ENCODE measurements around the gene EXOC3.
A peak's percentile ranks its signal among the peaks of the same experiment; 100 is the strongest.

EXOC3 gene

DNA sequence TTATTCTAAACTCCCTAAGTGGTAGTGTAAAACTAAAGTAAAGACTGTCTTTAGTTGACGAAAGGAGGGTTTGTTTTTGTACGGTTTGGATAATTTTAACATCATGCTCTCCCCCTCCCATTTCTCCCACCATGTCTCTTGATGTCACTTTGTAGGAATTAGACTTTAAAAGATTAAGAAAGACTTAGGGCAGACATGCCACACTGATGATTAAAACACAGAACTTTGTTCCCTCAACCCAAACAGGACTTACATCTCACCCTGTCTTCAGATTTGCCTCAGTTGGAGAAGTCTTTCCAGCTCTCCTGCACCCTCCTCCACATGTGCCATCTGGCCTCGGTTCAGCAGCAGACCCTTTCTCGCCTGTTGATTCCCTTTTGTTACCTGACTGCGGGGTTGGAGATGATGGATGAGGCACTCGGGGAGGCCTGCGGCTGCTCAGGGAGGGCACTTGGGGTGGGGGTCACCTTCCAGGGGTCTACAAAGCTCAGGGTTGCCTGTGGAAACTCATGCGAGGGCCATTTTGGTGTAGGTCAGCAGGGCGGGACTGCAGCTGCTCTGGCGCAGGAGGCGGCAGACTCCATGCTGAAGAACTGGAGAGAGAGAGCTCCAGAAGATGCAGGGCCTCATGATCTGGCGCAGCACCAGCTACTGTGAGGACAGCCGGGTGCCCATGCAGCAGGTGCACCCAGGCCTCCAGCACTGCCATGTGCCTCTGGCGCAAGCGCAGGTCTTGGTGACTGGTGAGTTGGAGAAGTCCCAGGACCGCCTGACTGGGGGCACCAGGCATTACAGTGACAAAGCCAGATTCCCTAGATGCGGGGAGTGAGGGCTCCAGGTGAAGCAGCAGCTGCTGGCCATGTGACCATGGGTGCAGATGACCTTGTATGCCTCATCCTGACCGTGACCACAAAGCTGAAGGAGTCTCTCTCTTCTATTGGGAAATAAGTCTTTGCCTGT lies 24.5 kb upstream of the EXOC3 start:
- no peak overlapping the region for H3K27ac Mint-ChIP-seq
- no peaks in the 10 kb centered on the region for H3K9me3 Mint-ChIP-seq
- H3K4me1 Mint-ChIP-seq: peaks cover 36% of the 10 kb centered on the region
- ATAC-seq (no peak), DNase-seq (ENCODE audit: low spot score in 2 of 2) (no peak)
- no peak overlapping the region for H3K4me3 Mint-ChIP-seq
- H3K36me3 Mint-ChIP-seq: peaks cover 23% of the 10 kb centered on the region

DNA sequence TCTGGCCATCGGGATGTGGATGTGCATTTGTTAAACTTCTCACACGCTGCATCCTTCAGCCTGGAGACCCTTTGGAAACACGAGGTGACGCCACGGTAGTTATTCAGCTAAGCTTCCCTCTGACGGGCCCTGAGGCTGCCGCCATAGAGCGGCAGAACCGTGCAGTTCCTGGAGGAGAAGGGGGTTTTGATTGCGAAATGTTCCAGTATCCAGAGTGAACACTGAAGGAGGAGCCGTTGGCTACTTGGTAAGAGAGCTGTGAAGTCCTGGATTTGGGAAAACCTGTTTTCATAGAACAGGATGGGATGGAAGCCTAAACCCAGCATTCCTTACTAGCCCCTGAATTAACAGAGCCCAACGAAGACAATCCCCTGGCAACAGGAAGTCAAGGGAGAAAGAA lies 23.0 kb upstream of the EXOC3 start:
- no peak for ATAC-seq
- Mint-ChIP-seq H3K36me3 (peaks cover 12% of the 10 kb centered on the region), H3K4me3 (no peak overlapping the region), H3K27ac (peak overlapping the region; percentile 68), H3K4me1 (peaks cover 36% of the 10 kb centered on the region), H3K9me3 (no peaks in the 10 kb centered on the region)
- DNase-seq (ENCODE audit: low spot score in 2 of 2): no peak

DNA sequence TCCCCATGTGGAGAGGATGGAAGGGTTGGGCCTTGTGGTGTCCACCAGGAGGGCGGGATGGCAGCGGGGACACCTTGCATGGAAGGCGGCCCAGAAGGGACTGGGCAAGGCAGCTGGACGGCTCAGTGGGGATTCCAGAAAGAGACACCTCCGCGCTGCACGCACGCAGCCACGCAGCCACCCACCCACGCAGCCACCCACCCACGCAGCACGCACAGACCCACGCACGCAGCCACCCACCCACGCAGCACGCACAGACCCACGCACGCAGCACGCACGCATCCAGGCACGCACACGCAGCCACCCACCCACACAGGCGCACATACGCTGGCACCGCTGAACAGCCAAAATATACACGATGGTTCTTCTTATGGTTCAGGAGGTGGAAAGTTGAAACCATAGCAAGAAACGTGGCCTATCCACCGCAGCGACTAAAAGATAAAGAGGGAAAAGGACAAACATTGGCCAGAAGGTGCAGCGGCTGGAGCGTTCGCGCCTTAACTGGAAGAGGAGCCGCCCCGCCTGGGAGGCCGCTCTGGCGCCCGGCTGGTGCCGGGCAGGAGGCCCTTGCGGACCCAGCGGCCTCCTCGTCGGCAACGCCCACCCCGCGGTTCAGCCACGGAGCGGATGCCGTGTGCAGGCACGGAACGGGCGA lies 22.2 kb upstream of the EXOC3 start:
- Mint-ChIP-seq H3K9me3 (no peaks in the 10 kb centered on the region), H3K36me3 (peaks cover 9% of the 10 kb centered on the region), H3K4me3 (no peak overlapping the region), H3K27ac (no peak overlapping the region), H3K4me1 (peaks cover 36% of the 10 kb centered on the region)
- DNase-seq (ENCODE audit: low spot score in 2 of 2) (no peak), ATAC-seq (no peak)

DNA sequence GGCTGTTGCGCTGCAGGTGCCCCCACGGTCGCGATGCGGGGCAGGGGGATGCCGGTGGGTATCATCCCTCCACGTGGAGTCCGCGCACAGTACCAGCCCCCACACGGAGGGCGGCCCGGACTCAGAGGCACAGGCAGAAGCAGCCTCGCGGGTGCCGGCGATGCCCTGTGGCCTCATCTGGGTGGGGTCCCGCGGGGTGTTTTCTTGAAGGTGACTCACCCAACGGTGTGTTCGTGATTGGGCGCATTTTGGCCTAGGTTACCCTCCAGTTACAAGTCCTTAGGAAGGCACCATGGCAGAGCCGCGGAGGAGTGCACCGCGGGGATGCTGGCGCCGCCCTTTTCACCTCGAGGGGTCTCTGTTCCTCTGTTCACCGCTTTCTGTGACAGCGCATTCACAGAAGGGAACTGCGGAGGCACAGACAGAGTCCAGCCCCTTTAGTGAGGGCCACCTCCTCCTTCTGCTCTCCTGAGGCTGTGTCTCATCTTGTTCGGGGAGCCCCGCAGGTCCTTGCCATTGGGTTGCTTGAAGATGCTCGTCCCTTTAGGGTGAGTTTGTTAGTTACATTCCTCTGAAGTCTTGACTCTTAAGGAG lies 21.6 kb upstream of the EXOC3 start:
- H3K4me1 Mint-ChIP-seq: peaks cover 36% of the 10 kb centered on the region
- DNase-seq (ENCODE audit: low spot score in 2 of 2): no peak
- no peak overlapping the region for H3K27ac Mint-ChIP-seq
- H3K36me3 Mint-ChIP-seq: peaks cover 12% of the 10 kb centered on the region
- ATAC-seq: no peak
- H3K4me3 Mint-ChIP-seq: no peak overlapping the region
- no peaks in the 10 kb centered on the region for H3K9me3 Mint-ChIP-seq

DNA sequence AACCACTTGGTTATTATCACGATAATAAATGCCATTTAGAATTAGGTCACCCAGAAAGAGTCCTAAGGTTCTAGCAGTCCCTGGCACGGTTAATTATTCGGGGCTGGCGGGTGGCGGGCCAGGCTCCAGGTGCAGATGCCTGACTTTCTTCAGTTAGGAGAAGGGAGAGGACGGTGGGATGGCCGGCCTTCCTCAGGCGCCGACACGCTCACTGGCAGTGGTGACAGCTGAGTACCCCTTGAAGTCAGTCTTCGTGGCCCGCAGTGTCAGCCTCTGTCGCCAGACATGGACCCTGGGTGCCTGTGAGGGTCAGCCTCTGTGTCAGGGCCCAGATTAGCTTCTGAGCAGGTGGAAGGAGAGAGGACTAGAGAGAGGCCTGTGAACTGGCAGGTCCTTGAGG lies 21.1 kb upstream of the EXOC3 start:
- Mint-ChIP-seq H3K9me3 (no peaks in the 10 kb centered on the region), H3K4me1 (peaks cover 33% of the 10 kb centered on the region), H3K36me3 (peaks cover 17% of the 10 kb centered on the region), H3K27ac (no peak overlapping the region), H3K4me3 (no peak overlapping the region)
- no peak for DNase-seq (ENCODE audit: low spot score in 2 of 2)
- no peak for ATAC-seq

DNA sequence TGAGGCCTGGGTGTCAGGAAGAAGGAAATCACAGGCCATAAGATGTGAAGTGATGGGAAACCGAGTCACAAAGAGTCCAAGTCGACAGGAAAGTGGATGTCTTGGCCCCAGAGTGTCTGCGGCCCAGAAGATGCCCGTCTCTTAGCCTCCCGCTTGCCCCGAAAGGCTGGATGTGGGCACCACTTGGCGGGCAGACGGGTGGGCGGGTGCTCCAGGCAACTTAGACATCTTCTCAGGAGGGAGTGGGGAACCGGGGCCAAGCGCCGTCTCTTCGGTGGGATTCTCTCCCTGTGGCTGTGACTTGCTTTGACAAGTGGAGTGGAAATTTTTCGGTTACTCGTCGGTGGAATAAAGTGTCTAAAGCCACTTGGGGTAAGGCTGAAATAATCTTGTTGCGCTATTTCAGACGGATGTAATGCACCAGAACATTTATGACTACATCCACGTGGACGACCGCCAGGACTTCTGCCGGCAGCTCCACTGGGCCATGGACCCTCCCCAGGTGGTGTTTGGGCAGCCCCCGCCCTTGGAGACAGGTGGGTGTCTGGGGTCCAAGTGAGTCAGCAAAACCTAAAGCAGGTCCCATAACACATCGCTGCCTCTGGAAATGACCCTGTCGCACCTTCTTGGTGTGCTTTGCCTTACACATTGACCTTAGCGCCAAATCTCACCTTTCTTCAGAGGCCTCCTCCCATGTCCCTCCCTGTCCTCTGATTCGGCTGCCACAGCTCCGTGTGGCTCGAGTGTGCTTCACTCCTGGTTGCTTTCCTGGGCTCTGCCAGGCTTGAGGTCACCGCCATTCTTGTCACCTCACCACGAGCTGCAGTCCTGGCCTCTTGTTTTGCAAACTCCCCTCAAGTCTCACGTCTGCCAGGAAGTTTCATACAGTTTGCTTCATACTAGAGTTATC lies 20.4 kb upstream of the EXOC3 start:
- DNase-seq (ENCODE audit: low spot score in 2 of 2) (no peak), ATAC-seq (no peak)
- Mint-ChIP-seq H3K4me1 (peaks cover 32% of the 10 kb centered on the region), H3K36me3 (peaks cover 20% of the 10 kb centered on the region), H3K4me3 (no peak overlapping the region), H3K9me3 (no peaks in the 10 kb centered on the region), H3K27ac (no peak overlapping the region)

DNA sequence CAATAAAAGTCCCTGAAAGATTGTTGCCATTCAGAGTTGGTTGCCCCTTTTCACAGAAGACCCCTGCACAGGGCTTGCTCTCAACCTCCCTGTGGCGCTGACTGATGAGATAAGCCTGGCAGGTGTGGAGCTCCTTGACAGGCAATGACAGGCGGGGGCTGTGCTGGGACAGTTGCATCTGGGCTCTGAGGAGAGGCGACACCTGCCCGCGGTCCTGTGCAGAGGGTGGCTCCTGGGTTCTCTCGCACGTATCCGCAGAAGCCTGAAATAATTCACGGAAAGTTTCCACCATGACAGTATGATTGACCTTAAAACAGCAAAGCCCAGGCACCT lies 19.8 kb upstream of the EXOC3 start:
- H3K4me1 Mint-ChIP-seq: peaks cover 32% of the 10 kb centered on the region
- no peaks in the 10 kb centered on the region for H3K9me3 Mint-ChIP-seq
- H3K36me3 Mint-ChIP-seq: peaks cover 20% of the 10 kb centered on the region
- ATAC-seq: no peak
- no peak overlapping the region for H3K4me3 Mint-ChIP-seq
- H3K27ac Mint-ChIP-seq: no peak overlapping the region
- no peak for DNase-seq (ENCODE audit: low spot score in 2 of 2)

DNA sequence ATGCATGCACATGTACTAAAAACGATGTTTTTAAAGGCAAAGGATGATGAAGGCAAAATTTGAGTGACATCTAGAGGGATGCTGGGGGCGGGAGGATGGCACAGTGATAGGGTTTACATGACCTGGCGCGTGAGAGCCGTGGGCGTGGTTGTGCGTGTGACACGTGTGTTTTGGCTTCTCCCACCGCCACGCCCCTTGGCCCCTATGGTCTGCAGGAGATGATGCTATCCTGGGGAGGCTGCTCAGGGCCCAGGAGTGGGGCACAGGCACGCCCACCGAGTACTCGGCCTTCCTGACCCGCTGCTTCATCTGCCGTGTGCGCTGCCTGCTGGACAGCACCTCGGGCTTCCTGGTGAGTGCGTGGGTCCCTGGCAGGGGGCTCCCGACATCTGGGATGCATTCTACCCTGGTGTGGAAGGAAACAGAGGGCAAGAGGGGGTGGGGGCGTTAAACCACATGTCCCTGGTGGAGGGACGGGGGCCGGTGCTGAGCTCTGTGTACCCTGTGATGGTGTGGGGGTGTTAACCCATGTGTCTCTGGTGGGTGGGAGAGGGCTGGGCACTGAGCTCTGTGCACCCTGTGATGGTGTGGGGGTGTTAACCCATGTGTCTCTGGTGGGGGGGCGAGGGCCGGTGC lies 19.2 kb upstream of the EXOC3 start:
- ATAC-seq (peak; percentile 59), DNase-seq (ENCODE audit: low spot score in 2 of 2) (no peak)
- peaks cover 20% of the 10 kb centered on the region for H3K36me3 Mint-ChIP-seq
- H3K4me1 Mint-ChIP-seq: peaks cover 32% of the 10 kb centered on the region
- peak overlapping the region; percentile 34 for H3K27ac Mint-ChIP-seq
- H3K9me3 Mint-ChIP-seq: no peaks in the 10 kb centered on the region
- no peak overlapping the region for H3K4me3 Mint-ChIP-seq

DNA sequence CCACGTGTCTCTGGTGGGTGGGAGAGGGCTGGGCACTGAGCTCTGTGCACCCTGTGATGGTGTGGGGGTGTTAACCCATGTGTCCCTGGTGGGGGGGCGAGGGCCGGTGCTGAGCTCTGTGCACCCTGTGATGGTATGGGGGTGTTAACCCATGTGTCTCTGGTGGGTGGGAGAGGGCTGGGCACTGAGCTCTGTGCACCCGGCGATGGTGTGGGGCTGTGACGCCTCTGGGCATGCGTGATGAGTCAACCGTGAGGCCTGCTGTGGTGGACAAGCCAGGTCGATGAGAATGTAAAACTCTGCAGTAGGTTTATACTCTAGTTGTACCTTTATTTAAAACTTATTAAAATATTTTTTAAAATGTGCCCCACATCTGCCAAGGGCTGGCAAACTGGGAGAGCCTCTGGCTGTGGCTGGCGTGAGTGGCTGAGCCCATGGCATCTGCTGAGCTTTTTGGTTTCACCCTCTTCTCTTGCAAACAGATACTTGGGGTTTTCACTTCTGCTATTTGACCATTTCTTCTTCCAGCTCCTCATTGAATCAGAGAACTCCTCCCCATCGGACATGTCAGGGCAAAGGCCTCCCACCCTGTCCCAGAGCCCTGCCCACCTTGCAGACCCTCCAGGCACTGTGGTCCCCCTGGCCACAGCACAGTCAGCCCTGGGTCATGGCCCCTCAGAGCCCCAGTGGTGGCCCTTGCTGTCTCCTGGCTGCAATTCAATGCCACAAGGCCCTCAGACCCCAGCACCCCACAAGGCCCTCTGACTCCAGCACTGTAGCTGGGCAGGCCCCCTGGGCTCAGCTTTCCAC lies 18.5 kb upstream of the EXOC3 start:
- ATAC-seq (no peak), DNase-seq (ENCODE audit: low spot score in 2 of 2) (no peak)
- Mint-ChIP-seq H3K4me3 (no peak overlapping the region), H3K4me1 (peaks cover 32% of the 10 kb centered on the region), H3K27ac (peak overlapping the region; percentile 34), H3K36me3 (peaks cover 20% of the 10 kb centered on the region), H3K9me3 (no peaks in the 10 kb centered on the region)

DNA sequence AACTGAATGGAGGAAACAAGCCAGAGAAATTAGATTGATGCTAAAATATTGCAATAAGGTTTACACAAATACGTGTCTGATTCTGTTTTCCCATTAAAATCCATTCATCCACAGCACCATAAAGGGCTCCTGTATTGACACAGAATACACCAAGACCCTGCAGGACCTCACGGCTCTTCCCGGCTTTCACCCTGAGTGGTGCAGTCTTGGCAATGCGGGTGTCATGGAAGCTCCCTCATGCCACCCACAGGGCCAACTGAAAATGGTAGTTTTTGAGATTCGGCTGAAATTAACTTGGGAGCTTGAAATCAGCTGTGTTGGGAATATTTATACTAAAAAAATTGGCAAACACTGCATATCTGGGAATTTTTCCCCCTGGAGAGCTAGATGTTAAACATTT lies 17.3 kb upstream of the EXOC3 start:
- no peak overlapping the region for H3K4me3 Mint-ChIP-seq
- peaks cover 42% of the 10 kb centered on the region for H3K4me1 Mint-ChIP-seq
- no peak overlapping the region for H3K27ac Mint-ChIP-seq
- ATAC-seq (no peak), DNase-seq (ENCODE audit: low spot score in 2 of 2) (no peak)
- H3K9me3 Mint-ChIP-seq: no peaks in the 10 kb centered on the region
- H3K36me3 Mint-ChIP-seq: peaks cover 29% of the 10 kb centered on the region

DNA sequence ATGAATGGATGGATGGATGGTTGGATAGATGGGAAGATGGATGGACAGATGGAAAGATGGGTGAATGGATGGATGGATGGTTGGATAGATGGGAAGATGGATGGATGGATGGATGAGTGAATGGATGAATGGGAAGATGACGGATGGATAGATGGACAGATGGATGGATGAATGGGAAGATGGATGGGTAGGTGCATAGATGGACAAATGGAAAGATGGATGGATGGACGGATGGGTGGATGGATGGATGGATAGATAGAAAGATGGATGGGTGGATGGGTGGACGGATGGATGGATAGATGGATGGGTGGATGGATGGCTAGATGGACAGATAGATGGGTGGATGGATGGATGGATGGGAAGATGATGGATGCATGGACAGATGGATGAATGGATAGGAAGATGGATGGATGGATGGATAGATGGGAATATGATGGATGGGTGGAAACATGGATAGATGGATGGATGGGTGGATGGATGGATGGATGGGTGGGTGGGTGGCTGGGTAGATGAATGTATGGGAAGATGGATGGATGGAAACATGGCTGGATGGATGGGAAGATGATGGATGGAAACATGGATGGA lies 16.5 kb upstream of the EXOC3 start:
- Mint-ChIP-seq H3K27ac (no peak overlapping the region), H3K9me3 (no peaks in the 10 kb centered on the region), H3K36me3 (peaks cover 29% of the 10 kb centered on the region), H3K4me3 (no peak overlapping the region), H3K4me1 (peaks cover 47% of the 10 kb centered on the region)
- no peak for DNase-seq (ENCODE audit: low spot score in 2 of 2)
- ATAC-seq: no peak

DNA sequence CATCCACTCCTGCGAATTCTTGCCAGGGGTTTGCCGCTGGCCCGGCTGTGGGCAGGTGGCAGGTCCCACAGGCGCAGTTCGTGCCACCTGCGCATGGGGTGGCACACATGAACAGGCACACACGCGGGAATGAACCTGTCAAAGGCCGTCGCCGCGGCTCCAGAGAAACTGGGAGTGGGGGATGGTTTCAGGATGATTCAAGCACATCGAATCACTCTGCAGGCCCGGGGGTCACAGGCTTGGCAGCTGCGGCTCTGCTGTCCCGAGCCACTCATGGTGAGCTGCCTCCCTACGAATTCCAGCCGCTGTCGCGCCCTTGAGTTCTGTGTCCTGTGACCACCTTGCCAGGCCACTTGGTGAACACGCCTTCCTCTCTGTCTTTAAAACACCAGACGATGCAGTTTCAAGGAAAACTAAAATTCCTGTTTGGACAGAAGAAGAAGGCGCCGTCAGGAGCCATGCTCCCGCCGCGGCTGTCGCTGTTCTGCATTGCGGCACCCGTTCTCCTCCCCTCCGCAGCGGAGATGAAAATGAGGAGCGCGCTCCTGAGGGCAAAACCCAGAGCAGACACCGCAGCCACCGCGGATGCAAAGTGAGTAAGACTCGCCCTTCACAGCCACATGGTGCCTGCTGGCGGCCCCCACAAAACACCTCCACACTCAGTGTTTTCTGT lies 15.4 kb upstream of the EXOC3 start:
- Mint-ChIP-seq H3K36me3 (peaks cover 35% of the 10 kb centered on the region), H3K27ac (no peak overlapping the region), H3K9me3 (no peaks in the 10 kb centered on the region), H3K4me1 (peaks cover 41% of the 10 kb centered on the region), H3K4me3 (no peak overlapping the region)
- ATAC-seq: no peak
- DNase-seq (ENCODE audit: low spot score in 2 of 2): no peak

DNA sequence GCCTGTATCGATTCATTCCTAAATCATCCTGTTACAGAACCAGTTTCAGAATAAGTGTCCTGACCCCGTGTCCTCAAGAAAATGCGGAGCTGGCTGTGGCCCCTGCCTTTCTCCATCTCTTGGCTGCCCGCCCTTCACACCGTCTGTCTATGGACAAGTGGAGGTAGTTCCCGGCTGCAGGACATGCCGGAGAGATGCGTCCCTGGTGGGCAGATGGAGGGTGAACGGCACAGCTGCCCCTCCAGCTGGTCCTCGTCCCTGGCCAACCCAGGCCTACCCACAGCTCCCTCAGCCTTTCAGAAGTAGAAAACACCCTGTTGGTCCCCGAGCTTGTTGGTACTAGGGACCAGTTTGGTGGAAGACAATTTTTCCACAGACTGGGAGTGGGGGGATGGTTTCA lies 14.8 kb upstream of the EXOC3 start:
- ATAC-seq (no peak), DNase-seq (ENCODE audit: low spot score in 2 of 2) (no peak)
- Mint-ChIP-seq H3K4me1 (peaks cover 35% of the 10 kb centered on the region), H3K9me3 (no peaks in the 10 kb centered on the region), H3K4me3 (no peak overlapping the region), H3K36me3 (peaks cover 36% of the 10 kb centered on the region), H3K27ac (no peak overlapping the region)
